Endothelial cell (in vitro differentiated cells): ENCODE data around the gene CASZ1. TPM values are rescaled to one million over a fixed set of nuclear protein-coding genes. Genes with fewer than 3 reads are reported as not detected.
A peak's percentile ranks its signal among the peaks of the same experiment; 100 is the strongest.

Experiments
- DNase-seq: peaks from one replicate; pipeline ENCODE4 v3.0.0; 2021; ENCODE audit warnings: low spot score
- H3K27ac Mint-ChIP-seq: one replicate; pipeline ENCODE4 v1.8.0; 2021; ENCODE audit warnings: mixed read lengths, inconsistent platforms; ENCODE audit not compliant: unreplicated experiment
- H3K27me3 Mint-ChIP-seq: one replicate; pipeline ENCODE4 v1.8.0; 2021; ENCODE audit warnings: mild to moderate bottlenecking, moderate library complexity, mixed read lengths, inconsistent platforms; ENCODE audit not compliant: unreplicated experiment
- H3K36me3 Mint-ChIP-seq: one replicate; pipeline ENCODE4 v1.8.0; 2021; ENCODE audit warnings: mild to moderate bottlenecking, low read depth, mixed read lengths, inconsistent platforms; ENCODE audit not compliant: unreplicated experiment
- H3K4me1 Mint-ChIP-seq: one replicate; pipeline ENCODE4 v1.8.0; 2021; ENCODE audit warnings: mild to moderate bottlenecking, mixed read lengths, inconsistent platforms; ENCODE audit not compliant: unreplicated experiment
- H3K4me3 Mint-ChIP-seq: one replicate; pipeline ENCODE4 v1.8.0; 2021; ENCODE audit warnings: mild to moderate bottlenecking, mixed read lengths, inconsistent platforms; ENCODE audit not compliant: unreplicated experiment
- H3K9me3 Mint-ChIP-seq: one replicate; pipeline ENCODE4 v1.8.0; 2021; ENCODE audit warnings: mixed read lengths, inconsistent platforms; ENCODE audit not compliant: unreplicated experiment
- total RNA-seq: library from RNA; stranded (reverse); fragmentation: NEBNext Ultra II Directional; extraction: Animal tissue kit (Norgen Biotek cat#: 25700); gene quantifications from one replicate; pipeline ENCODE4 v1.2.1, GENCODE V29; 2021; ENCODE audit not compliant: unreplicated experiment
- TF ChIP-seq, protein P1 (sequence below): fragments of 200-600 bp; sonication (generic); IDR thresholded peaks from one replicate; pipeline ENCODE4 v1.5.0; 2021; ENCODE audit warnings: antibody characterized with exemption; ENCODE audit not compliant: unreplicated experiment

Gene CASZ1
- total RNA-seq, 1 donor from 2014 or later, result 6.3 TPM

GRCh38 chr1:10597492-10598388 is 198.7 kb downstream of the CASZ1 start:
- peaks cover 8% of the 10 kb centered on the region for H3K27me3 Mint-ChIP-seq
- H3K9me3 Mint-ChIP-seq, result no peaks in the 10 kb centered on the region
- no peak for DNase-seq
- TF ChIP-seq, protein P1, sequence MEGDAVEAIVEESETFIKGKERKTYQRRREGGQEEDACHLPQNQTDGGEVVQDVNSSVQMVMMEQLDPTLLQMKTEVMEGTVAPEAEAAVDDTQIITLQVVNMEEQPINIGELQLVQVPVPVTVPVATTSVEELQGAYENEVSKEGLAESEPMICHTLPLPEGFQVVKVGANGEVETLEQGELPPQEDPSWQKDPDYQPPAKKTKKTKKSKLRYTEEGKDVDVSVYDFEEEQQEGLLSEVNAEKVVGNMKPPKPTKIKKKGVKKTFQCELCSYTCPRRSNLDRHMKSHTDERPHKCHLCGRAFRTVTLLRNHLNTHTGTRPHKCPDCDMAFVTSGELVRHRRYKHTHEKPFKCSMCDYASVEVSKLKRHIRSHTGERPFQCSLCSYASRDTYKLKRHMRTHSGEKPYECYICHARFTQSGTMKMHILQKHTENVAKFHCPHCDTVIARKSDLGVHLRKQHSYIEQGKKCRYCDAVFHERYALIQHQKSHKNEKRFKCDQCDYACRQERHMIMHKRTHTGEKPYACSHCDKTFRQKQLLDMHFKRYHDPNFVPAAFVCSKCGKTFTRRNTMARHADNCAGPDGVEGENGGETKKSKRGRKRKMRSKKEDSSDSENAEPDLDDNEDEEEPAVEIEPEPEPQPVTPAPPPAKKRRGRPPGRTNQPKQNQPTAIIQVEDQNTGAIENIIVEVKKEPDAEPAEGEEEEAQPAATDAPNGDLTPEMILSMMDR, result no peak
- H3K4me3 Mint-ChIP-seq, result no peak overlapping the region
- H3K4me1 Mint-ChIP-seq, result peaks cover 52% of the 10 kb centered on the region
- H3K27ac Mint-ChIP-seq, result peak overlapping the region; percentile 14
- no peaks in the 10 kb centered on the region for H3K36me3 Mint-ChIP-seq

DNA sequence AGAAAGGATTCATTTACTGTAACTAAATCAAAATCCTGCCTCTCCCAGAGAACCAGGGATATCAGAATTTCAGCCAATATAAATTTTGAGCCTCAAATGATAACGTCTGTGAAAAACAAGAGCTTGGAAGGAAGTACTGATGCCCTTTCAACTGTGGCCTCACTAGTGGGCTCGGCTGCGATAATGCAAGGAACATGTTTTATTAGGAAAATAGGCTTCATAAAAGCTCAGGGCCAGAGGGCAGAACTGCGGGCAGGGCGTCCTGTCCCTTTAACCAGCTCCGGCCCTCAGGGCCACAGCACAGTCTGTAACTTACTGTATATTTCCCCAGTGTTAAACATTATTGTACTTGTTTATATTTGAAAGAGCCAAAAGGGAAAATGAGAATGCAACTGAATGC is 199.7 kb downstream of the CASZ1 start:
- H3K36me3 Mint-ChIP-seq, result no peaks in the 10 kb centered on the region
- TF ChIP-seq, protein P1, result no peak
- DNase-seq, result no peak
- H3K4me1 Mint-ChIP-seq, result peaks cover 48% of the 10 kb centered on the region
- H3K27ac Mint-ChIP-seq, result no peak overlapping the region
- H3K4me3 Mint-ChIP-seq, result no peak overlapping the region
- H3K27me3 Mint-ChIP-seq, result peaks cover 10% of the 10 kb centered on the region
- no peaks in the 10 kb centered on the region for H3K9me3 Mint-ChIP-seq

- no peaks in the 10 kb centered on the region for H3K36me3 Mint-ChIP-seq
- H3K4me1 Mint-ChIP-seq, result peaks cover 51% of the 10 kb centered on the region
- H3K27ac Mint-ChIP-seq, result no peak overlapping the region
- TF ChIP-seq, protein P1, result no peak
- H3K4me3 Mint-ChIP-seq, result no peak overlapping the region
- DNase-seq, result no peak
- H3K27me3 Mint-ChIP-seq, result peaks cover 10% of the 10 kb centered on the region
- H3K9me3 Mint-ChIP-seq, result no peaks in the 10 kb centered on the region
Measured at GRCh38 chr1:10594595-10595223, 201.7 kb downstream of the CASZ1 start.

DNA sequence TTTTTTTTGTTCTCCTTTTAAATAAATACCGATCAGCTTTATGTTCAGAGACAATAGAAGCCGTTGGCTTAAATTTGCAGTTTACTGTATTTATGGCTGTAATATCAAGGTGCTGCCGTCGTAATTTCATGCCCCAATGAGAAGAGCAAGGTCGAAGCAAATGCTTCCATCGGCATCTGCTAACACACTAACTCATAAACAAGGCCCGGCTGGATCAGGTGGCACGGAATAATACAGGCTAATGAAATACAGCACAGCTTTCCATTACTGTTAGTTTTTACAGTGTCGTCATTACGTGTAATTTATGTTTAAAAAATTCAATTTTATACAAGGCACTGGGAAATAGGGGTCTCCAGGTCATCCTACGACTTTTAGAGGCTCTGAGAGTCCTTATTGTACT is 202.7 kb downstream of the CASZ1 start:
- peaks cover 50% of the 10 kb centered on the region for H3K4me1 Mint-ChIP-seq
- no peaks in the 10 kb centered on the region for H3K9me3 Mint-ChIP-seq
- no peak overlapping the region for H3K4me3 Mint-ChIP-seq
- peaks cover 10% of the 10 kb centered on the region for H3K27me3 Mint-ChIP-seq
- TF ChIP-seq, protein P1, result no peak
- no peak for DNase-seq
- H3K36me3 Mint-ChIP-seq, result no peaks in the 10 kb centered on the region
- H3K27ac Mint-ChIP-seq, result no peak overlapping the region

GRCh38 chr1:10592373-10592772 is 204.1 kb downstream of the CASZ1 start:
- Mint-ChIP-seq H3K27ac (no peak overlapping the region), H3K9me3 (no peaks in the 10 kb centered on the region), H3K36me3 (no peaks in the 10 kb centered on the region), H3K4me3 (no peak overlapping the region), H3K4me1 (peaks cover 37% of the 10 kb centered on the region), H3K27me3 (peaks cover 5% of the 10 kb centered on the region)
- TF ChIP-seq, protein P1, result no peak
- no peak for DNase-seq
